HG03196 (cell line): ENCODE results near the gene YWHAQ.
"Not testable (repeated sequence)": the region's sequence is repeated elsewhere in the genome, so short reads cannot be mapped to it uniquely, and the experiment has no call there.

Source experiments
- ATAC-seq: cut with Tn5 transposase; IDR thresholded peaks from one replicate; pipeline ENCODE4 v1.9.1; 2021; ENCODE audit not compliant: unreplicated experiment

Gene YWHAQ

GRCh38 chr2:9552219-9553178 is 78.3 kb downstream of the YWHAQ start:
- ATAC-seq: no peak

DNA sequence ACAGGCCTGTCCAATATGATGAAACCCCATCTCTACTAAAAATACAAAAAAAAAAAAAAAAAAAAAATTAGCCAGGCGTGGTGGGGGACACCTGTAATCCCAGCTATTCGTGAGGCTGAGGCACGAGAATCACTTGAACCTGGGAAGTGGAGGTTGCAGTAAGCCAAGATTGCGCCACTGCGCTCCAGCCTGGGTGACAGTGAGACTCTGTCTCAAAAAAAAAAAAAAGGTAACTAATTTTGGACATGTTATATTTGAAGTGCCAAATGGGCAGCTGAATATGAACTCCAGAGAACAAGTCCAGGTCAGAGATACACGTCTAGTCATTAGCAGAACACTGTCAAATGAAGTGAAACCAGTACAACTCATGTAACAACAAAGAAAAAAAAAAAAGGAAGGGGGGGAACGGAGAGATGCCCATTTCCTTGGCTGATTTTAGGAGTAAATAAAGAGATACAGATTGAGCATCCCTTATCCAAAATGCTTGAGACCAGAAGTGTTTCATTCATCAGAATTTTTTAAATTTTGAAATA is 79.9 kb downstream of the YWHAQ start:
- not testable (repeated sequence) for ATAC-seq

GRCh38 chr2:9549420-9549819 is 81.4 kb downstream of the YWHAQ start:
- ATAC-seq: no peak

DNA sequence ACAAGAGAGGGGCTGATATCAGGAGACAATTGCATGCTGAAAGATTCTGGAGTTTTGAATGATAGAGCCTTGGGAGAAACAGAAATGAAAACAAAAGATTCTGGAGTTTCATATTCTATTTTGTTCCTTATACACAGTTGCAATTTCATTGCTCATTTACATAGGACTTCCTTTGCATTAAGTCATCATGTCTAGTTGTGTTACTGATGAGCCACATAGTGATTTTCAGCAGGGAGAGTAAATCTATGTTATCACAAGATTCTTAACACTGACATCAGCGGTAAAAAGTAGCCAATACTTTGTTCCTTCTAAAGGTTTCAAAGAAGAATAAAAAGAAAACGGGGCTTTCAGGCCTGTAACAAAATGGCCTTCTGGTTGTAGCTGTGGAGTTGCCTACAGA is 82.3 kb downstream of the YWHAQ start:
- ATAC-seq: peak; percentile 61

DNA sequence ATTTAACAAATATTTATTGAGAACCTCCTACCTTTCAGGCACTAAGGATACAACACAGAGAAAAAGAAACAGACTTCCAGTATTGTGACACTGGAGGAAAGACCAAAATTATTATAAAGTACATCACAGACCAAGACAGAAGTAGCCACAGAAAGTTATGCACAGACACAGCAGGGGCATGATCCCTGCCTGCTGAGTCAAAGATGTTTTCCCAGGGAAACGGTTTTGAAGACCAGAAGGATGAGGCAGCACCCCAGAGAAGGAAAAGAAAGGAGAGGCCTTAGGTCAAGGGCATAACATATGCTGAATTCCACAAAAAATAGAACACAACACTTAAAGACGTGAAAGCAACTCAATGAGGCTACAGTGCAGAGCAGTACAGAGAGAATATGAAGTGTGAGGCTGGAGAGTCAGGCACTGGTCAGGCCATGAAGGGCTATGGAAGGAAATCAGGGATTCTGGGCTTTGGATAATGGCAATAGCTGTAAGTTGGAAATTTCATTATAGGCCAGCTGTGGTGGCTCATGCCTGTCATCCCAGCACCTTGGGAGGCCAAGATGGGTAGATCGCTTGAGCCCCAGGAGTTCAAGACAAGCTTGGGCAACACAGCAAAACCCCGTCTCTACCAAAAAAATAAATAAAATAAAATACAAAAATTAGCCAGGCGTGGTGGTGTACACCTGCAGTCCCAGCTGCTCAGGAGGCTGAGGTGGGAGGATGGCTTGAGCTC is 83.4 kb downstream of the YWHAQ start:
- ATAC-seq: no peak

DNA sequence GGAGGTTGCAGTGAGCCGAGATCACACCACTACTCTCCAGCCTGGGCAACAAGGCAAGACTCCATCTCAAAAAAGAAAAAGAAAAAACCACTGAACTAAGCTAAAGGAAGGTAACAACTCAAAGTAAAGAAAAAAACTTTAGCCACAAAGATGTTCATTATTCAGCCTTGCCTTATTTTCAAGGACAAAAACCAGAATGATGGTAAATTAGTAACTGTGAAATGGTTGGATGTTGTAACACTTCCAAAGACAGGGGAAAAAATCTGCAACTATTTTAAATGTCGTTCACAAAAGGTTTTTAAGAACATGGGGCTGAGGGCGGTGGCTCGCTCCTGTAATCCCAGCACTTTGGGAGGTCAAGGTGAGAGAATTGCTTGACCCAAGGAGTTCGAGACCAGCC is 85.3 kb downstream of the YWHAQ start:
- no peak for ATAC-seq

DNA sequence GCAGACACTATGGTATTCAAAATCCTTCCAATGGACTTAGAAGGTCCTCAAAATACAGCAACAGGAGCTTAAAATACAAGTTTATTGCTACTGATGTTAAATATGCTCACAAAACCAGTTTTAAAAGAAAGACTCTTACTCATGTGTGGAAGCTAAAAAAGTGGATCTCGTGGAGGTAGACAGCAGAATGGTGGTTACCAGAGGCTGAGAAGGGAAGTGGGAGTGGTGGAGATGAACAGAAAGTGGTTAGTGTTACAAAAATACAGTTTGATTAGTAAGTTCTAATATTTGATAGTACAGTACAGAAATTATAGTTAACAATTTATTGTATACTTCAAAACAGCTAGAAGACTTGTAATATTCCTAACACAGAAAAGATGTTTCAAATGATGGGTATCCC is 87.2 kb downstream of the YWHAQ start:
- ATAC-seq: no peak

GRCh38 chr2:9539531-9539930 is 91.3 kb downstream of the YWHAQ start:
- no peak for ATAC-seq

- ATAC-seq: no peak
These were observed 92.7 kb downstream of the YWHAQ start for GRCh38 chr2:9538000-9538507.

- ATAC-seq: no peak
These were observed 94.3 kb downstream of the YWHAQ start for GRCh38 chr2:9536504-9536903.

DNA sequence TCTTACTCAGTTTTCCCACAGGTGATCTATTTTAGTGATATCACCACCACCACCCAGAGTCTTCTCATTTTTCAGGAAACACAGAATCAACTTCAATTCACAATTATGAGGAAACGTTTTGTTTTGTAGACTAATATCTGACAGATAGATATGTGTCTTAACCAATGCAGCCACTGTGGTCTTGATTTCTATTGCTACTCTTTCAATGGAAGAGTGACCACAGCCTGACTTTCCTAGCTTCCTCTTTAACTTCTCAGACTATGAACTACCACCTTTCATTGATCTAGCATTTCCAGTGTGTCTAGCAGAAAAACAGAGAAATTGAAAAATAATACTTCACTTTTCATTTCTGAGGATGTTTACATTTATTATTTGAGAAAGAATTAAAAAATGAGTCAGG is 95.6 kb downstream of the YWHAQ start:
- no peak for ATAC-seq
